Heart left ventricle (tissue), 13 donors: ENCODE measurements around the gene TTN.

Experiments
- CTCF ChIP-seq, 12 donors: fragments of 200-600 bp; sonication (generic) in 4 of 12; IDR thresholded peaks; one replicate each; pipeline versions ENCODE4 v1.5.0 to v1.8.0; 2018 to 2022; ENCODE audit warnings: antibody characterized with exemption in 12 of 12, mild to moderate bottlenecking in 5 of 12
- POLR2A ChIP-seq, 2 donors: fragments of 450-650 bp; IDR thresholded peaks; one replicate each; pipeline ENCODE4 v1.6.1; 2017; ENCODE audit warnings: antibody characterized with exemption in 2 of 2, mild to moderate bottlenecking in 2 of 2, moderate library complexity in 2 of 2
- donor health status: ischemic (EF 13 %, LVEDD 7.1; RV severe dilation, severe dysfunction).
- donor health status: DM: no; HTN: yes; CAD: no.
- donor health status: DM: no; HTN: no; CAD: no.
- donor health status: ischemic (EF 25% LVEDD 6.9; RV normal size, moderate dysfunction).
- donor health status: ischemic (EF 25% LVEDD 5.7; RV mildly dilated, moderate dysfunction).
- donor health status: ischemic (EF 35%, LVEDD 5.7; RV mildly dilated, moderate dysfunction).
- donor health status: nonischemic (EF 11% LVEDD 7.7; RV severe dilation, severe dysfunction).
- donor health status: DM: yes; HTN: yes; CAD: no.
- donor health status: PGD.
- donor health status: ischemic (EF 29% LVEDD 5.4; RV normal size, mild dysfunction).
- donor health status: nonischemic (EF 23%, LVEDD 6.1; RV moderate dilation, normal function).

- TF ChIP-seq CTCF (IDR thresholded peaks at IDR 0.05): no peak
- TF ChIP-seq POLR2A (IDR thresholded peaks at IDR 0.05): no peak
These were observed 41.1 kb upstream of the TTN start for GRCh38 chr2:178848335-178848734.
